VCaP (cell line): ENCODE results near the gene INHBC.
"Not testable (repeated sequence)": the region's sequence is repeated elsewhere in the genome, so short reads cannot be mapped to it uniquely, and the experiment has no call there.

Source experiments
- H3K27ac ChIP-seq: fragments of 450-650 bp; 2 replicates; pipeline ENCODE4 v1.5.1; 2017
- CTCF ChIP-seq: fragments of 450-650 bp; conservative IDR thresholded peaks from 2 replicates; pipeline ENCODE4 v1.5.1; 2017; ENCODE audit warnings: mild to moderate bottlenecking, moderate library complexity

The INHBC gene

GRCh38 chr12:57397441-57397840, 37.1 kb upstream of the INHBC start:
- TF ChIP-seq CTCF = no peak; the same call in 1 of the 2 replicates
- H3K27ac ChIP-seq = no peak overlapping the region

DNA sequence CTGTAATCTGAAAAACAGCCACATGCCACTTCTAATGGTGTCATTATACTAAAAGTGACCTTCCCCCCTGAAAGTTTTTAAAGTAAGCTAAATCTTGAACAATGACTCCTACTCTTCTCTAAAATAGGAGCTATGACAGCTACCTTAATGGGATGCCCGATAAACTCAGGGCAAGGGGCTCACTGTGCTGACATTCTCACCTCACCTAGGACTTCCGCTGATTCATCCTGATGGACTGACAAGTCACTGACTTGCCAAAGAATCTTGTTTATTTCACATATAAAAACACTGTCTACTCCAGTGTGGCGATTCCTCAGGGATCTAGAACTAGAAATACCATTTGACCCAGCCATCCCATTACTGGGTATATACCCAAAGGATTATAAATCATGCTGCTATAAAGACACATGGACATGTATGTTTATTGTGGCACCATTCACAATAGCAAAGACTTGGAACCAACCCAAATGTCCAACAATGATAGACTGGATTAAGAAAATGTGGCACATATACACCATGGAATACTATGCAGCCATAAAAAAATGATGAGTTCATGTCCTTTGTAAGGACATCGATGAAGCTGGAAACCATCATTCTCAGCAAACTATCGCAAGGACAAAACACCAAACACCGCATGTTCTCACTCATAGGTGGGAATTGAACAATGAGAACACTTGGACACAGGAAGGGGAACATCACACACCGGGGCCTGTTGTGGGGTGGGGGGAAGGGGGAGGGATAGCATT, 34.7 kb upstream of the INHBC start:
- H3K27ac ChIP-seq = not testable (repeated sequence)

DNA sequence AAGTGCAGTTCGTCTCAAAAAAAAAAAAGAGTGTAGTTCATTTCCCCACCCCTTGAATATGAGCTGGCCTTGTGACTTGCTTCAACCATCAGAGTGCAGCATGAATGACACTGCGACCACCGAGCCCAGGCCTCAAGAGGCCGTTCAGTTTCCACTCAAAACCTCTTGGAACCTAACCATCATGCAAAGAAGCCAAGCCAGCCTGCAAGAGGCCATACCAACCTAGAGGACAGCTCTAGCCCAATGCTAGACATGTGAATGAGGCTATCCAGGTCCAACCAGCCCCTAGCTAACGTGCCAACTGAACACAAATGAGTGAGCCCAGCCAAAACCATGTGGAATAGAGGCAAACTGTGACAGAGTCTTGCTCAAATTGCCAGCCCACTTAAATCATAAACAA, 33.4 kb upstream of the INHBC start:
- H3K27ac ChIP-seq = no peak overlapping the region

DNA sequence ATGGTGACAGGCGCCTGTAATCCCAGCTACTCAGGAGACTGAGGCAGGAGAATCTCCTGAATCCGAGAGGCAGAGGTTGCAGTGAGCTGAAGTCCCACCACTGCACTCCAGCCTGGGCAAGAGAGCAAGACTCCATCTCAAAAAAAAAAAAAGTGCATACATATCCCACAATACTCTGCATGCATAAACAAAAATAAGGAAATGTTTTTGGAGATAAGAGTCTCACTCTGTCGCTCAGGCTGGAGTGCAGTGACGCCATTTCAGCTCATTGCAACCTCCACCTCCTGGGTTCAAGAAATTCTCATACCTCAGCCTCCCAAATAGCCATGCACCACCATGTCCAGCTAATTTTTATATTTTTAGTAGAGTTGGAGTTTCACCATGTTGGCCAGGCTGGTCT, 32.4 kb upstream of the INHBC start:
- H3K27ac ChIP-seq = not testable (repeated sequence)

More for the DNA sequence above, 33.4 kb upstream of the INHBC start:
- TF ChIP-seq CTCF = no peak

DNA sequence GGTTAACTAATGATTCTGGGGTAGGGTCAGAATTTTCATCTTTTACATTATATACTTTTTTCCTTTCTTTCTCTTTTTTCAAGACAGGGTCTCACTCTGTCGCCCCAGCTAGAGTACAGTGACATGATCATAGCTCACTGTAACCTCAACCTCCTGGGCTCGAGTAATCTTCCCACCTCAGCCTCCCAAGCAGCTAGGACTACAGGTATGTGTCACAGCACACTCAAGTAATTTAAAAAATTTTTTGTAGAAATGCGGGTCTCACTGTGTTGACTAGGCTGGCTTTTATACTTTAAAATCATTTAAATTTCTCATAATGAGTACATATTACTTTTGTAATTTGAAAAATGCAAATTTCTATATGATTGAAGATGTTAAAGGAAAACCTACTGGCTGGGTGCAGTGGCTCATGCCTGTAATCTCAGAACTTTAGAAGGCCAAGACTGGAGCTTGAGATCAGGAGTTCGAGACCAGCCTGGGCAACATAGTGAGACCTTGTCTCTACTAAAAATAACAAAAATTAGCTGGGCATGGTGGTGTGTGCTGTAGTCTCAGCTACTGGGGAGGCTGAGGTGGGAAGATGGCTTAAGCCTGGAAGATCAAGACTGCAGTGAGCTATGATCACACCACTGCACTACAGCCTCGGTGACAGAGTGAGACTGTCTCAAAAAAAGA, 29.5 kb upstream of the INHBC start:
- TF ChIP-seq CTCF = no peak
- H3K27ac ChIP-seq = no peak overlapping the region

DNA sequence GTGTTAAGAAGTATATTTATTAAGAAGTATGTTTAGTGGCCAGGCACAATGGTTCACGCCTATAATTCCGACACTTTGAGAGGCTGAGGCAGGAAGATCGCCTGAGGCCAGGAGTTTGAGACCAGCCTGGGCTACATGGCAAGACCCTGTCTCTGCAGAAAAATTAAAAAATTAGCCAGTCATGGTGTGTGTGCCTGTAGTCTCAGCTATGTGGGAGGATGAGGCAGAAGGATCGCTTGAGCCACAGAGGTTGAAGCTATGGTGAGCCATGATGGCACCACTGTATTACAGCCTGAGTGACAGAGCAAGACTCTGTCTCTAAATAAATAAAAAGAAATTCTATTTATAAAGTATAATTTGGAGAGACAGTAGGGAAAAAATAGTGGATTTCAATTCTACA, 24.1 kb upstream of the INHBC start:
- H3K27ac ChIP-seq = no peak overlapping the region
- no peak for TF ChIP-seq CTCF

GRCh38 chr12:57414160-57414559, 20.4 kb upstream of the INHBC start:
- H3K27ac ChIP-seq = not testable (repeated sequence)

DNA sequence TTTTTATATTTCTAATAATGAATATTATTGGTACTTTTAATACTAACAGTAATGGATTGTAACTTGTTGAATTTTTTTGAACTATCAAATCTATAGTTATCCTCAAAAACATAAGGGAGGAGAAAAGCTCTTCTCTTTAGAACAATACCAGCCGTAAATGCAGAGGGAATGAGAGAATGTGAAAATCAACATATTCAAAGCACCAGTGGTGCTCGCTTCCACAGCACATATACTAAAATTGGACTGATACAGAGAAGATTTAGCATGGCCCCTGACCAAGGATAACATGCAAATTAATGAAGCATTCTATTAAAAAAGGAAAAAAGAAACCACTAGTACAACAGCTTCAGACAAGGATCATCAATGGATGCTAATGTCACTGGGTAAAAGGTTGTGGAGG, 19.5 kb upstream of the INHBC start:
- TF ChIP-seq CTCF = no peak
- H3K27ac ChIP-seq = no peak overlapping the region
